COLO668 (cell line): ENCODE data around the gene DLGAP1.
"Not testable (repeated sequence)": the region's sequence is repeated elsewhere in the genome, so short reads cannot be mapped to it uniquely, and the experiment has no call there.

Experiments used
- DNase-seq: peaks from one replicate; lab custom pipeline; 2025; ENCODE audit not compliant: unreplicated experiment; lab: John Stamatoyannopoulos, UW

The DLGAP1 gene

GRCh38 chr18:3615374-3615985 is 839.6 kb downstream of the DLGAP1 start:
- no peak for DNase-seq

GRCh38 chr18:3612315-3612714 is 842.8 kb downstream of the DLGAP1 start:
- no peak for DNase-seq

DNA sequence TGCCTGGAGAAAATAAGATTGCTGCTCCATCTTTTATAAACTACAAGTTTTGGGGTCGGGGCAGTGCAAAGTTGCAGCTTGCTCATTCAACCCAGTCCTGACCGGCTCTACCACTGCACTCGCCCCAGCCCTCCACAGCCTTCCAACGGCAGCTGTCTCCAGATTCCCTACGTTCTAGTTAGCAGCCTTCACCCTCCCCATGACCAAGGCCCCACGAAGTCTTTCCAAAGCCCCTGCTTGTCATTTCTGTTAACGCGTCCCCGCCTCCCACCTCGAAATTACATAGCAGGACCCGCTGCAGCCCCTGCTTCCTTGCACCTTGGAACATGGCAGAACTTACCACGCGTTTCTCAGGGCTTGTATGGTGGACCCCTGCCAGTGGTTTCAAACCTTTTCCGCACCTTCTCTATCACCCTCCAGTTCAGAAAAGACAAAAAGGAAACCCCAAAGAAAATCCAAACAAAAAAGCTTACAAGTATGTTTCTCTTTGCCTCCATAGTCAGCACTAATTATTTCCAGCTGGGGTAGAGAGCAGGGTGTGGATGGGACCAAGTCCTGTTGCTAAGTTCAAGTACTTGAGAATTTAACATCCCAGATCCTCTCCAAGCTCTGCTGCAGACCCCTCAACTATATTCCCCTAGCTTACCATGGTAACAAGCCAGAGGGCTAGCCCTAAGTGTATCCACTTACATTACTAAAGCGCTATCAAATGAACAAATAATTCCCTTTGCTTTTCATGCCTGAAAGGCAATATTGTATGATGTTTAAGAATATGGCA is 843.6 kb downstream of the DLGAP1 start:
- no peak for DNase-seq

- no peak for DNase-seq
These were observed 844.3 kb downstream of the DLGAP1 start for GRCh38 chr18:3610813-3611212.

- no peak for DNase-seq
These were observed 844.9 kb downstream of the DLGAP1 start for GRCh38 chr18:3610188-3610708.

DNA sequence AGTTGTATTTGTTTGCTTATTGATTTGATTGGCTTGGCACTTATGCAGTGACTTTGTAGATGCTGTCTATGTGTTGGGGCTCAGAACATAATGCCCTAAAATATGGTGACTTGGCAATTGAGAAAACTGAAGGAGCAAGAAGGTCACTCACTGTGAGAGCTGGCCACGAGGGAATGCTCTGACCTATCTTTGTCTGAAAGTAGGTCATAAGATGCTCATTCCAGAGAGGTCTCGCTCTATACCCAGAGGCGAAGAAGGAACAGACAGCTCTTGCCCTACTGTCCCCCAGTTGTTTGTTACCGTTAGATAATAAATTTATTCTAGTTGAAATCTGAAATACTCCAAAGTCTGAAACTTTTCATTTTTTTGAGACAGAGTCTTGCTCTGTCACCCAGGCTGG is 846.6 kb downstream of the DLGAP1 start:
- no peak for DNase-seq

- not testable (repeated sequence) for DNase-seq
These were observed 847.0 kb downstream of the DLGAP1 start for GRCh38 chr18:3608099-3608453.

DNA sequence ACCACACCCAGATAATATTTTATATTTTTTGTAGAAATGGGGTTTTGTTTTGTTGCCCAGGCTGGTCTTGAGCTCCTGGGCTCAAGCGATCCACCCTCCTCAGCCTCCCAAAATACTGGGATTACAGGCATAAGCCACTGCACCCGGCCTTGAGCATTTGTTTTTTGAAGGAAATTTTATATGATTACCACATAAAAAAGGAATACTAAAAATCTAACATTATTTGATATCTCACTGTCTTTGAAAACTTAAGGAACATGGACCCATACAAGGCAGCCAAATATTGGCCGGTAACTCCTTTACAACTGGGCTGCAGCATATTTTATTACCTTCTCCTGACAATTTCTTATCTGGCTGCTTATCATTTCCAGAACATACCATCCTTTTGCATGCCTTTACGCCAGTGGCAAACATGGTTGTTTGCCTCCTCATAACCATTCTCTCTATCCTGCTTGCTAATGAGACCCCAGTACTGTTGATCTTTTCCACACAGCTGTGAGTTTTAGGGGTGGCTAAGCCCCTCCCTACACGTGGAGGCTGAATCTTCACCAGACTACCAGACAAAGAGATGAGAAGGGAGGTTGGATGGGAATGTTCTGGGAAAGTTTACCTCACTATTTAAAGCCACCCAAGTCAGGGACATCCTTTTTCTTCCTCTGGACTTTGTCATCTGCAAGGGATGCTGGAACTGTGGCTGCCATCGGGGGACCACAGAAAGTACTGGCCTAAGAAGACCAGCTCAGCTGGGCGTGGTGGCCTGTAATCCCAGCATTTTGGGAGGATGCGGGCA is 847.6 kb downstream of the DLGAP1 start:
- no peak for DNase-seq

GRCh38 chr18:3606863-3607262 is 848.2 kb downstream of the DLGAP1 start:
- not testable (repeated sequence) for DNase-seq

DNA sequence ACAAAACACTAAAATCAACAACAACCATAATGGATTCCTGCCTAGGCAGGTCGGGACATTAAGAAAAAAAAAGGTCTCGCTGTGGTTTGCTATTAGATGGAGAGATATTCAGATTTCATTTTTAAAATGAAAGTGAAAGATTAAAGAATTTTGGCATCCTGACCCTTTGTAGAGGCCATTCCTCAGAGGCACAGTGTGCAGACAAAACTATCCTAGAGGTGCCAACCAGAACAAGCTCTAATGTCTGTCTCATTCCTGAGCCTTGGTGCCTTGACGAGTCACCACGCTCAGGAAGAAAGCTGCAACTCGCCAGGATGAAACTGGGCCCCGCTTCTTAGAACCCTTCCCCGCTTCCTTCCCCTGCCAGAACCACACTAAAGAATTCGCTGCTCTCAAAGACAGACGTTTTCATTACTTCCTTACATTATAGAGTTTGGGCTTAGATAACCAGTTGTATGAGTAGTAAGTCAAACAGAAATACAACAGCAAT is 849.1 kb downstream of the DLGAP1 start:
- DNase-seq, result no peak

DNA sequence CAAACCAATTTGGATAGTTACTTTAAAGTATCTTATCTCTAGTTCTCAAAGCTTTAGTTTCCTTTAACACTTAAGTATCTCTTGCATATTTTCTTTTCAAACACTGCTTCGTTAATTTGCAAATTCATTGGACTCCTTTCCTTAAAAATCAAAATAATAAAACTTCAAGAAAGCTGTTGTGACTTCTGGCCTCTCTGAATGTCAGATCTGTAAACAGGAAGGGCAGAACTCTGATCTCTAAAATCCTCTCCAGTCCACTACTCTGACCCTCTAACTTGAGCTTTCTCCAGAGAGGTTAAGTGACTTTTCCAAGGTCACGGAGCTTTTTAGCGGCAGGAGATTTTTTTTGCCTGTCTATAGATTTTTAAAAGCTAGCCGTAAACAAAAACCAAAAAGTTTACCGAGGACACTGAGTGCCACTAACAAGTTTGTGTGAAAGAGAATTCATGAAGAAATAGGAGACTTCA is 849.6 kb downstream of the DLGAP1 start:
- no peak for DNase-seq

GRCh38 chr18:3604498-3605408 is 850.4 kb downstream of the DLGAP1 start:
- DNase-seq, result no peak

DNA sequence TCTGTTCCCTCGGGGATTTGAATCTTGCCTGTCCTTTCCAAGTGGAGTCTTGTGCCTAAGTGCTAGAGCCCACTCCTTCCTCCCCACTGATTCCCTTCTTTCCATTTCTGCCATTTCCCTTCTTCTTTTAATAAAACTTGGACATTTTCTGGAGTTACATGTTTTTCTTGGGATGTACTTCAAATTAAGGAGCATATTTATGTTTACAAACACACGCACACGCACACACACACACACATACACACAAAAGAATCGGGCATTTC is 850.9 kb downstream of the DLGAP1 start:
- DNase-seq, result no peak

DNA sequence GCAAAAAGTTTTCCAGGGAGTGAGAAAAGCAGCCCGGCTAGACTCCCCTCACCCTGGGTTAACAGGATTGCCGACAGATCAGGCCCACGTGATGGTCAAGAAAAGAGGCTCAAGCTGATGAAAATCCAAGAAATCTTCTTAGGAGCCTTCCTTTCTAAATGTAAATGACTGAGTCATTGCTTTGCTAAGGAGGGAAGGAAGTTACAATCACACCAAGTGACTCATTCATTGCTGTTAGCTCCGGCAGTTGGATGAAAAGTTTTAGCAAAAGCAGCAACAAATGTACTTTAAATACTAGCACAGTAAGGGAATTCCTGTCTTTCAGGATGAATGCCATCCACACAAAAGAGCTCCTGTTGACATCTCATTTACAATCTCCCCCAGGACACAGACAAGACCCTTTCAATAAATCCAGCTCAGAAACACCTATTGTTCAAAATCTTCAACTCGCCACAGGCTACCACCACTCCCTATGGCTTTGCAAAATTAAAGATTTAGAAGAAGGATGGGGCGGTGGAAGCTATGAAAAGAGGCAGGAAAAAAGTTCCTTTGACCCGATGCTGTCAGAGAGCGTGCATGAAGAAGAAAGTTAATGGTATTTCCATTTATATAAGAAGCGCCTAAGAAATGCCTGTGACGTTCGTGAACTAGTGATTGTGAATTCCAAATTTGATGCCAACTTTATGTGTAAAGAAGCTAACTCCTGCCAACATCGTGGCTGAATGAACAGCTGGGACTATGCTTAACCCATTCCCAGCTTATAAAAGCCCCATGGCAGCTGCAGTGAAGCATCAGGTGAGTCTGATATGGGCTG is 851.5 kb downstream of the DLGAP1 start:
- DNase-seq, result no peak

- not testable (repeated sequence) for DNase-seq
These were observed 853.9 kb downstream of the DLGAP1 start for GRCh38 chr18:3601106-3601755.

DNA sequence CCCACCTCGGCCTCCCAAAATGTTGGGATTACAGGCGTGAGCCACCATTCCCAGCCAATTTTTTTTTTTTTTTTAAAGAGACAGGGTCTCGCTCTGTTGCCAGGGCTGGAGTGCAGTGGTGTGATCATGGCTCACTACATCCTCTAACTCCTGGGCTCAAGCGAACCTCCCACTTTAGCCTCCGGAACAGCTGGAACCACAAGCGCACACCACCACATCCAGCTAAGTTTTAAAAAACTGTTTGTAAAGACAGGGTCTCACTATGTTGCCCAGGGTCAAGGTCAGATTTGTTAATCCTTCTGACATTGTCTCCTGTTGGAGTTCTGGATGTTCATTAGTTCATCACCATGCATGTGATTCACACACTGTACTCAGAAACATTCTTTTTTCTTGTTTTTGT is 855.2 kb downstream of the DLGAP1 start:
- DNase-seq, result no peak

GRCh38 chr18:3599195-3599594 is 855.9 kb downstream of the DLGAP1 start:
- no peak for DNase-seq

DNA sequence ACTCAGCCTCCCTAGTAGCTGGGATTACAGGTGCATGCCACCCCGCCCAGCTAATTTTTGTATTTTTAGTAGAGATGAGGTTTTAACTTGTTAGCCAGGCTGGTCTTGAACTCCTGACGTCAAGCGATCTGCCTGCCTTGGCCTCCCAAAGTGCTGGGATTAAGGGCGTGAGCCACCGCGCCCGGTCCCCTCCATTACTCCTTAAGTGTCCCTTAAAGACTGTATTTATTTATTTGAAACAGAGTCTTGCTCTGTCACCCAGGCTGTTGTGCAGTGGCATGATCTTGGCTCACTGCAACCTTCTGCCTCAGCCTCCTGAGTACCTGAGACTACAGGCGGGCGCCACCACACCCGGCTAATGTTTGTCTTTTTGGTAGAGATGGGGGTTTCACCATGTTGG is 856.5 kb downstream of the DLGAP1 start:
- no peak for DNase-seq
